SK-N-SH (cell line): ENCODE data around the gene MME. TPM values are rescaled to one million over a fixed set of nuclear protein-coding genes. Genes with fewer than 3 reads are reported as not detected.

ENCODE experiments used
- CTCF ChIA-PET: fragments of 300-600, 350-600 bp; formaldehyde crosslinking; extraction: SDS; loops from one replicate; lab custom pipeline; 2021; lab: Yijun Ruan, JAX
- POLR2A ChIA-PET: fragments of 350-600 bp; sonication (Branson Sonifier 250); formaldehyde crosslinking; extraction: SDS; loops from one replicate; lab custom pipeline; 2020; ENCODE audit warnings: antibody characterized with exemption, inconsistent platforms; lab: Yijun Ruan, JAX
- DNase-seq: peaks from one replicate; pipeline ENCODE4 v3.0.0; 2012
- H2AFZ ChIP-seq: fragments of 200-600 bp; sonication (generic); 2 replicates; pipeline ENCODE4 v1.8.1; 2016; ENCODE audit warnings: antibody characterized with exemption, mild to moderate bottlenecking, low read depth
- H3F3A ChIP-seq: fragments of 200-600 bp; sonication (generic); replicated peaks from 2 replicates; pipeline ENCODE3; 2016; ENCODE audit warnings: antibody characterized with exemption, mild to moderate bottlenecking; ENCODE audit not compliant: insufficient read depth
- H3K27ac ChIP-seq, 2 experiments: fragments of 200-500 bp in 1 of 2; fragments of 200-600 bp in 1 of 2; sonication (Bioruptor generic) in 1 of 2; sonication (generic), shearing (Covaris generic) in 1 of 2; 2 replicates each; pipeline versions ENCODE4 v1.5.1 to v1.6.1; 2014 to 2016; ENCODE audit warnings: low read depth in 2 of 2, inconsistent platforms in 1 of 2, low read length in 1 of 2, mild to moderate bottlenecking in 1 of 2, mixed read lengths in 1 of 2
- H3K27me3 ChIP-seq: fragments of 200-600 bp; sonication (generic), shearing (Covaris generic); 2 replicates; pipeline ENCODE4 v1.6.1; 2016; ENCODE audit warnings: mixed run types; ENCODE audit not compliant: insufficient read depth
- H3K36me3 ChIP-seq, 2 experiments: fragments of 200-500 bp in 1 of 2; fragments of 200-600 bp in 1 of 2; sonication (Bioruptor generic) in 1 of 2; sonication (generic) in 1 of 2; replicated peaks in 1 of 2; 2 replicates each; pipeline versions ENCODE3 to v1.5.1; 2014 to 2016; ENCODE audit warnings: low read length in 1 of 2, mild to moderate bottlenecking in 1 of 2; ENCODE audit not compliant: insufficient read depth in 2 of 2, control insufficient read depth in 1 of 2
- H3K4me1 ChIP-seq, 2 experiments: fragments of 200-500 bp in 1 of 2; fragments of 200-600 bp in 1 of 2; sonication (Bioruptor generic) in 1 of 2; sonication (generic), shearing (Covaris generic) in 1 of 2; 2 replicates each; pipeline versions ENCODE4 v1.5.1 to v1.6.1; 2014 to 2016; ENCODE audit warnings: low read depth in 1 of 2, low read length in 1 of 2, mixed run types in 1 of 2; ENCODE audit not compliant: insufficient read depth in 2 of 2, control insufficient read depth in 1 of 2
- H3K4me2 ChIP-seq: fragments of 200-600 bp; sonication (generic), shearing (Covaris generic); 2 replicates; pipeline ENCODE4 v1.6.1; 2017; ENCODE audit warnings: mixed run types
- H3K4me3 ChIP-seq, 2 experiments: fragments of 200-500 bp in 1 of 2; fragments of 200-600 bp in 1 of 2; sonication (Bioruptor generic) in 1 of 2; sonication (generic), shearing (Covaris generic) in 1 of 2; 2 replicates each; pipeline versions ENCODE4 v1.5.1 to v1.8.1; 2014 to 2016; ENCODE audit warnings: low read depth in 2 of 2, inconsistent platforms in 1 of 2, low read length in 1 of 2, mild to moderate bottlenecking in 1 of 2, mixed read lengths in 1 of 2, moderate library complexity in 1 of 2
- H3K79me2 ChIP-seq: fragments of 200-600 bp; sonication (generic); 2 replicates; pipeline ENCODE4 v1.8.1; 2017; ENCODE audit warnings: mild to moderate bottlenecking; ENCODE audit not compliant: insufficient read depth
- H3K9ac ChIP-seq: fragments of 200-600 bp; sonication (generic); 2 replicates; pipeline ENCODE4 v1.6.1; 2017; ENCODE audit warnings: mixed run types
- H3K9me2 ChIP-seq: fragments of 200-600 bp; sonication (generic); 2 replicates; pipeline ENCODE4 v1.6.1; 2017; ENCODE audit warnings: mixed run types
- H3K9me3 ChIP-seq: fragments of 200-600 bp; sonication (generic); 2 replicates; pipeline ENCODE4 v1.6.1; 2017; ENCODE audit warnings: mixed run types, mild to moderate bottlenecking, moderate library complexity
- H4K20me1 ChIP-seq: fragments of 200-600 bp; sonication (generic); 2 replicates; pipeline ENCODE4 v1.6.1; 2017; ENCODE audit warnings: mild to moderate bottlenecking, mixed run types; ENCODE audit not compliant: insufficient read depth
- CTCF ChIP-seq: fragments of 200-600 bp; sonication (generic); IDR thresholded peaks from 2 replicates; pipeline ENCODE4 v1.6.1; 2017; ENCODE audit warnings: antibody characterized with exemption, mild to moderate bottlenecking, moderate library complexity
- ELF1 ChIP-seq: IDR thresholded peaks from 2 replicates; pipeline ENCODE4 v1.4.0; 2012
- RXRA ChIP-seq: IDR thresholded peaks from 2 replicates; pipeline ENCODE4 v1.4.0; 2012; ENCODE audit warnings: low read depth, mild to moderate bottlenecking, borderline replicate concordance
- SIN3A ChIP-seq: IDR thresholded peaks from 2 replicates; pipeline ENCODE4 v1.6.1; 2012; ENCODE audit warnings: low read depth, mild to moderate bottlenecking, low read length, moderate library complexity, borderline replicate concordance
- USF1 ChIP-seq: IDR thresholded peaks from 2 replicates; pipeline ENCODE4 v1.4.0; 2012; ENCODE audit warnings: low read depth, borderline replicate concordance
- WGBS: methylation state at CpG from one replicate; pipeline ENCODE4 v1.1.6; 2017; ENCODE audit warnings: low lambda C conversion rate; 5-methylcytosine and 5-hydroxymethylcytosine counted together
- polyA plus RNA-seq, 3 experiments: library from polyadenylated mRNA; depleted of rRNA; stranded (reverse); fragments of >200 nt; gene quantifications; 2 replicates each; pipeline ENCODE4 v1.2.3, GENCODE V29; 2012
- TF ChIP-seq, protein P1 (sequence below): fragments of 150-350 bp; IDR thresholded peaks from 2 replicates; pipeline ENCODE4 v1.6.1; 2017; ENCODE audit warnings: antibody characterized with exemption, low read length, low read depth, borderline replicate concordance
- TF ChIP-seq, protein P2 (sequence below): IDR thresholded peaks from 2 replicates; pipeline ENCODE4; 2012

Gene MME
- polyA plus RNA-seq, 1 of the 3 experiments (the other 2 are of a cell fraction) = 167 TPM

- TF ChIP-seq CTCF = no peak
Observed at GRCh38 chr3:155035553-155035952, 44.6 kb upstream of the MME start (continued).

DNA sequence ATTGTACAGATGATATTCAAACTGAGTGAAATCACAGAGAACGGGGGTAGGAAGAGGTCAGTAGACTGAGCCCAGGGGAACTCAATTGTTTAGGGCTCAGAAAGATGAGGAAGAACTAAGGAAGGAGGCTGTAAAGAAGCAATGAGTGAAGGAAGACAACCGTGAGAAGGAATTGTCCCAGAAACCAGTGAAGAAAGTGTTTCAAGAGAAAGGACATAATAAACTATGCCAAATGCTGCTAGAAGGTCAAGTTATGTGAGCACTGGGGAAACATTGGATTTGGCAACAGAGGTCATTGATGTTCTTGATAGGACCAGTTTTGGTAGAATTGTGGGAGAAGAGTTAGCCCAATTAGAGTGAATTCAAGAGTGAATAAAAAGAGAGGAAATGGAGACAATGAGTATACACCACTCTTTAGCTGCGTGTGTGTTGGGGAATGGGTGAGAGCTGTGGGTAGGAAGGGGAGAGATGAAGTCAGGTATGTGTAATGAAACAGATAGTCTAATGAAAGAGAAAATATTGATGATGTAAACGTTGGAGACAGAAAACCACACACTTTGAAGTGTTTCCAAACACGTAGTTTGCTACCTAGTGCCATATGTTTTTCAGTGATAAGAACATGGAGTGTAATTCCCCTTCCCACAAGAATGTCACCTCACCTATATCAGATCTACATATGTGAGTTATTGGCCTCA is 42.5 kb upstream of the MME start:
- ChIA-PET POLR2A (no interaction called here), CTCF (no interaction called here)
- H3K4me2 ChIP-seq = no peak overlapping the region
- H3K9me2 ChIP-seq = no peaks in the 10 kb centered on the region
- no peaks in the 10 kb centered on the region for H4K20me1 ChIP-seq
- no peaks in the 10 kb centered on the region for H3K36me3 ChIP-seq
- H3F3A ChIP-seq = peaks cover 8% of the 10 kb centered on the region
- H3K27me3 ChIP-seq = no peaks in the 10 kb centered on the region
- H3K9me3 ChIP-seq = no peaks in the 10 kb centered on the region
- 52% methylated on average over 5 of the region's 5 CpGs for whole genome bisulfite sequencing
- no peak overlapping the region for H3K9ac ChIP-seq
- no peaks in the 10 kb centered on the region for H3K79me2 ChIP-seq
- no peak for DNase-seq
- no peak overlapping the region for H3K27ac ChIP-seq
- H3K4me1 ChIP-seq = peaks cover 0 to 7% of the 10 kb centered on the region in 2 experiments; a peak in 2 of 4 replicates
- TF ChIP-seq, protein P1, sequence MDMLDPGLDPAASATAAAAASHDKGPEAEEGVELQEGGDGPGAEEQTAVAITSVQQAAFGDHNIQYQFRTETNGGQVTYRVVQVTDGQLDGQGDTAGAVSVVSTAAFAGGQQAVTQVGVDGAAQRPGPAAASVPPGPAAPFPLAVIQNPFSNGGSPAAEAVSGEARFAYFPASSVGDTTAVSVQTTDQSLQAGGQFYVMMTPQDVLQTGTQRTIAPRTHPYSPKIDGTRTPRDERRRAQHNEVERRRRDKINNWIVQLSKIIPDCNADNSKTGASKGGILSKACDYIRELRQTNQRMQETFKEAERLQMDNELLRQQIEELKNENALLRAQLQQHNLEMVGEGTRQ = no peak
- TF ChIP-seq ELF1 (no peak), USF1 (no peak), CTCF (no peak), SIN3A (no peak), RXRA (no peak)
- TF ChIP-seq, protein P2, sequence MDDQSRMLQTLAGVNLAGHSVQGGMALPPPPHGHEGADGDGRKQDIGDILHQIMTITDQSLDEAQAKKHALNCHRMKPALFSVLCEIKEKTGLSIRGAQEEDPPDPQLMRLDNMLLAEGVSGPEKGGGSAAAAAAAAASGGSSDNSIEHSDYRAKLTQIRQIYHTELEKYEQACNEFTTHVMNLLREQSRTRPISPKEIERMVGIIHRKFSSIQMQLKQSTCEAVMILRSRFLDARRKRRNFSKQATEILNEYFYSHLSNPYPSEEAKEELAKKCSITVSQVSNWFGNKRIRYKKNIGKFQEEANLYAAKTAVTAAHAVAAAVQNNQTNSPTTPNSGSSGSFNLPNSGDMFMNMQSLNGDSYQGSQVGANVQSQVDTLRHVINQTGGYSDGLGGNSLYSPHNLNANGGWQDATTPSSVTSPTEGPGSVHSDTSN = no peak
- H3K4me3 ChIP-seq = no peak overlapping the region
- H2AFZ ChIP-seq = no peak overlapping the region
